Measurements from ENCODE around the gene ELAPOR1. TPM values are rescaled to one million over a fixed set of nuclear protein-coding genes. Genes with fewer than 3 reads are reported as not detected.

Gene ELAPOR1
- total and polyA plus RNA-seq, 9 of the 15 experiments (the other 6 are each of a cell fraction or from before 2014, with no cell fraction given) = 0.07 to 1.2 (median 0.18) TPM

DNA sequence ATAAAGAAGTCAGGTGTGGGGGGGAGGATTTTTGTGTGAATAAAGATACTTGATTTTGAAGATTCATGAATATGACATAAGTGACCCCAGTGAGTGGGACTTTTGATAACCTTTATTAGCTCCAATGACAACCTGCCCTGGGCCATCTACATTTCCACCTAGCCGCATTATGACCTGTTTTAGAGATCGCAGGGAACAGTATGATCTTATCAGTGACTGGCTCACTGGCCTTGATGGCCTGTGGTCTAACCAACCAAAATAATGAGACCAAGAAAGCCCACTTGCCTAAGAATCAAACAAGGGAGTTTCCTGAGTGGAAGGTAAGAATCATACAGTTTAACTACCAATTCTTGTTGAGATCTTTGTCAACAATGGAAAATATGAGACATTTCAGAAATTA, 1.8 kb downstream of the ELAPOR1 start:
- Histone ChIP-seq H2AFZ (ENCODE audit: low read depth, low read length) (no peak overlapping the region), H4K20me1 (replicated peaks; ENCODE audit: control insufficient read depth, insufficient read depth, low read length) (no peaks in the 10 kb centered on the region; the same call in 1 of the 2 replicates), H3K79me2 (ENCODE audit: control insufficient read depth, insufficient read depth, low read length) (no peaks in the 10 kb centered on the region), H3K9ac (ENCODE audit: insufficient read depth in 1 of 2, low read depth in 2 of 2, low read length in 2 of 2) (no peak overlapping the region), H3K4me3 (no peak overlapping the region), H3K4me2 (ENCODE audit: insufficient read depth, low read length) (no peak overlapping the region), H3K9me3 (replicated peaks; ENCODE audit: control insufficient read depth, insufficient read depth, low read depth, low read length) (no peaks in the 10 kb centered on the region), H3K4me1 (replicated peaks in 1 of 2; ENCODE audit: control insufficient read depth in 2 of 2, insufficient read depth in 2 of 2, low read length in 2 of 2) (peaks cover 10 to 20% of the 10 kb centered on the region in 2 experiments; a peak in 4 of 5 replicates), H3K9me1 (ENCODE audit: control insufficient read depth, insufficient read depth, low read length) (no peaks in the 10 kb centered on the region), H3K27ac (ENCODE audit: extremely low read depth, low read depth, low read length) (no peak overlapping the region), H3K36me3 (ENCODE audit: control insufficient read depth, insufficient read depth, low read length) (no peaks in the 10 kb centered on the region), H3K27me3 (ENCODE audit: control insufficient read depth in 2 of 2, insufficient read depth in 2 of 2, low read length in 2 of 2) (peaks cover 0 to 6% of the 10 kb centered on the region in 2 experiments; a peak in 1 of 5 replicates)
- no peak for TF ChIP-seq NFRKB (IDR thresholded peaks at IDR 0.05; ENCODE audit: low read depth)
- TF ChIP-seq E2F4 (CRISPR knock-in tag; IDR thresholded peaks at IDR 0.05; ENCODE audit: low read depth) = no peak
- TF ChIP-seq CBFB (CRISPR knock-in tag; IDR thresholded peaks at IDR 0.05) = no peak
- 0 out of 2 replicates have a peak, but pooled peaks have one; percentile 37 for TF ChIP-seq FOSL1 (tag; conservative IDR thresholded peaks at IDR 0.05)
- no peak for TF ChIP-seq ZNF740 (CRISPR knock-in tag; IDR thresholded peaks at IDR 0.05)
- 0 out of 4 replicates have a peak, but pooled peaks of 1 of the 2 experiments have one; percentile 30 for TF ChIP-seq ZNF740 (tag; IDR thresholded peaks at IDR 0.05)
- no peak for TF ChIP-seq SP2 (IDR thresholded peaks at IDR 0.05; ENCODE audit: extremely low read depth, low read depth, low read length, poor library complexity, severe bottlenecking)
- in situ Hi-C loops (cut with MboI) (no loop called here), intact Hi-C loops (cut with micrococcal nuclease) (loop anchor here (10.0 kb wide), 3 partner anchors 149 to 1331 kb away; partner anchors contain the start of gene GPR61)
- ChIA-PET CTCF (ENCODE audit: low intra/inter-chr PET ratio) (no interaction called here), POLR2A (interaction anchor here (0.6 to 1.4 kb wide), 6 partner anchors 11 to 166 kb away, joined by 3 to 5 read pairs (median 3); no protein-coding TSS in a partner anchor)
- FAIRE-seq = no peak
- WGBS (ENCODE audit: insufficient coverage, low coverage, missing lambda C conversion rate) = 29% methylated on average over 2 of the region's 2 CpGs
- ATAC-seq = no peak
- peak in 2 of 4 experiments; percentile 41 to 51 for DNase-seq (ENCODE audit: extremely low read depth in 1 of 4, low spot score in 3 of 4)
- no TSS peak for BruUV-seq (replicated peaks)

Data from K562 (cell line).